PC-9 (cell line): ENCODE measurements around the gene MTCL1. TPM values are rescaled to one million over a fixed set of nuclear protein-coding genes. Genes with fewer than 3 reads are reported as not detected.

Experiments used
- BruUV-seq: library from RNA; stranded (reverse); fragments of 400-500 nt; replicated peaks from 2 replicates; lab custom pipeline; 2021; lab: Mats Ljungman, UMichigan
- CTCF ChIA-PET: fragments of 300-600 bp; sonication (Branson Sonifier 250); formaldehyde crosslinking; loops from one replicate; lab custom pipeline; 2022; ENCODE audit warnings: antibody characterized with exemption; lab: Charles Lee
- POLR2A ChIA-PET: fragments of 300-600 bp; sonication (Branson Sonifier 250); formaldehyde crosslinking; loops from one replicate; lab custom pipeline; 2022; ENCODE audit warnings: antibody characterized with exemption; ENCODE audit not compliant: unreplicated experiment; lab: Charles Lee
- DNase-seq, 2 experiments: peaks; one replicate each; pipeline versions ENCODE4 v3.0.0 to v3.0.0-alpha.2; 2015 to 2022; ENCODE audit warnings: mixed read lengths in 1 of 2
- H2AFZ ChIP-seq: fragments of 200-600 bp; sonication (generic); 2 replicates; pipeline ENCODE4 v1.8.1; 2017; ENCODE audit warnings: antibody characterized with exemption
- H3F3A ChIP-seq: fragments of 200-600 bp; sonication (generic); 2 replicates; pipeline ENCODE4 v1.8.1; 2017; ENCODE audit warnings: antibody characterized with exemption, mild to moderate bottlenecking, low read depth; ENCODE audit not compliant: insufficient read depth
- H3K27ac ChIP-seq: fragments of 200-600 bp; sonication (generic); 2 replicates; pipeline ENCODE4 v1.6.1; 2016; ENCODE audit warnings: mixed run types
- H3K27me3 ChIP-seq: fragments of 200-600 bp; sonication (generic); 2 replicates; pipeline ENCODE4 v1.6.1; 2016; ENCODE audit warnings: low read depth, mixed run types; ENCODE audit not compliant: insufficient read depth
- H3K36me3 ChIP-seq: fragments of 200-600 bp; sonication (generic); 2 replicates; pipeline ENCODE4 v1.6.1; 2016; ENCODE audit warnings: low read depth, mixed run types
- H3K4me1 ChIP-seq: fragments of 200-600 bp; sonication (generic); replicated peaks from 2 replicates; pipeline ENCODE4 v1.6.1; 2016; ENCODE audit warnings: mixed run types; ENCODE audit not compliant: insufficient read depth
- H3K4me2 ChIP-seq: fragments of 200-600 bp; sonication (generic); 2 replicates; pipeline ENCODE4 v1.6.1; 2017; ENCODE audit warnings: mixed run types
- H3K4me3 ChIP-seq: fragments of 200-600 bp; sonication (generic); 2 replicates; pipeline ENCODE4 v1.6.1; 2016; ENCODE audit warnings: mixed run types
- H3K79me2 ChIP-seq: fragments of 200-600 bp; sonication (generic); 2 replicates; pipeline ENCODE4 v1.6.1; 2017; ENCODE audit warnings: low read depth, mixed run types
- H3K9me2 ChIP-seq: fragments of 200-600 bp; sonication (generic); 2 replicates; pipeline ENCODE4 v1.8.1; 2017; ENCODE audit warnings: mild to moderate bottlenecking; ENCODE audit not compliant: insufficient read depth
- H3K9me3 ChIP-seq: fragments of 200-600 bp; sonication (generic); 2 replicates; pipeline ENCODE4 v1.8.1; 2016; ENCODE audit warnings: low read depth; ENCODE audit not compliant: insufficient read depth
- H4K20me1 ChIP-seq: fragments of 200-600 bp; sonication (generic); 2 replicates; pipeline ENCODE4 v1.8.1; 2017; ENCODE audit not compliant: insufficient read depth
- CTCF ChIP-seq: fragments of 200-600 bp; sonication (generic); conservative IDR thresholded peaks from 2 replicates; pipeline ENCODE4 v1.6.1; 2017; ENCODE audit warnings: mixed run types, antibody characterized with exemption, mild to moderate bottlenecking, moderate library complexity
- EZH2 ChIP-seq: fragments of 200-600 bp; sonication (generic); IDR thresholded peaks from 2 replicates; pipeline ENCODE4 v1.8.0; 2017; ENCODE audit warnings: antibody characterized with exemption, low read depth
- intact Hi-C: fragments of 100-400 bp; cut with micrococcal nuclease; formaldehyde crosslinking; loops from one replicate; pipeline ENCODE4 v1.10.0; 2022; ENCODE audit not compliant: unreplicated experiment
- total RNA-seq: library from RNA; stranded (reverse); gene quantifications from 2 replicates; pipeline ENCODE4 v1.2.3, GENCODE V29; 2021

MTCL1 gene
- total RNA-seq, 1 experiment from 2014 or later = 29.6 TPM

- DNase-seq = peak in 1 of 2 experiments; percentile 84
- H3K27me3 ChIP-seq = no peaks in the 10 kb centered on the region
- POLR2A ChIA-PET = no interaction called here
Measured at GRCh38 chr18:8696749-8697211, 8.6 kb upstream of the MTCL1 start.

GRCh38 chr18:8699126-8699525, 6.2 kb upstream of the MTCL1 start:
- Histone ChIP-seq H3K4me2 (no peak overlapping the region), H2AFZ (no peak overlapping the region), H3K27me3 (no peaks in the 10 kb centered on the region), H4K20me1 (no peaks in the 10 kb centered on the region), H3K4me1 (peaks cover 6% of the 10 kb centered on the region), H3K9me3 (no peaks in the 10 kb centered on the region), H3K27ac (no peak overlapping the region), H3K79me2 (no peaks in the 10 kb centered on the region), H3F3A (peaks cover 2% of the 10 kb centered on the region; the same call in 1 of the 2 replicates), H3K4me3 (no peak overlapping the region), H3K36me3 (no peaks in the 10 kb centered on the region), H3K9me2 (no peaks in the 10 kb centered on the region)
- POLR2A ChIA-PET = no interaction called here
- CTCF ChIA-PET = no interaction called here
- intact Hi-C loops = loop anchor here (5.0 kb wide), 1 partner anchor 42 kb away; no protein-coding TSS in a partner anchor
- no peak for DNase-seq
- BruUV-seq = no TSS peak
- TF ChIP-seq CTCF (no peak), EZH2 (no peak)

More at GRCh38 chr18:8696749-8697211, 8.6 kb upstream of the MTCL1 start:
- no peak overlapping the region for H2AFZ ChIP-seq
- no TSS peak for BruUV-seq
- no peaks in the 10 kb centered on the region for H4K20me1 ChIP-seq
- TF ChIP-seq EZH2 (no peak), CTCF (peak; percentile 94)
- no peaks in the 10 kb centered on the region for H3F3A ChIP-seq
- H3K27ac ChIP-seq = no peak overlapping the region
- CTCF ChIA-PET = interaction anchor here (0.6 to 1.2 kb wide), 6 partner anchors 10 to 310 kb away, joined by 3 to 16 read pairs (median 6); no protein-coding TSS in a partner anchor
- intact Hi-C loops = loop anchor here (1.0 to 5.0 kb wide), 2 partner anchors 39 to 286 kb away; no protein-coding TSS in a partner anchor
- no peaks in the 10 kb centered on the region for H3K36me3 ChIP-seq
- no peaks in the 10 kb centered on the region for H3K9me2 ChIP-seq
- no peak overlapping the region for H3K4me2 ChIP-seq
- no peaks in the 10 kb centered on the region for H3K79me2 ChIP-seq
- H3K4me3 ChIP-seq = no peak overlapping the region
- H3K9me3 ChIP-seq = no peaks in the 10 kb centered on the region
- no peaks in the 10 kb centered on the region for H3K4me1 ChIP-seq

- Histone ChIP-seq H3K9me3 (no peaks in the 10 kb centered on the region), H3K4me1 (peaks cover 9% of the 10 kb centered on the region), H3K27ac (no peak overlapping the region), H3K4me2 (no peak overlapping the region), H2AFZ (no peak overlapping the region), H3K27me3 (no peaks in the 10 kb centered on the region), H3K4me3 (no peak overlapping the region), H4K20me1 (no peaks in the 10 kb centered on the region), H3K36me3 (no peaks in the 10 kb centered on the region), H3F3A (peaks cover 8% of the 10 kb centered on the region; the same call in 1 of the 2 replicates), H3K79me2 (no peaks in the 10 kb centered on the region), H3K9me2 (no peaks in the 10 kb centered on the region)
- TF ChIP-seq EZH2 = no peak
- no peak for TF ChIP-seq CTCF
- no TSS peak for BruUV-seq
- CTCF ChIA-PET = no interaction called here
- intact Hi-C loops = loop anchor here (5.0 kb wide), 1 partner anchor 43 kb away; no protein-coding TSS in a partner anchor
- POLR2A ChIA-PET = no interaction called here
- no peak for DNase-seq
Measured at GRCh38 chr18:8699948-8700347, 5.4 kb upstream of the MTCL1 start.
